Measurements from ENCODE around the gene GNPDA1. TPM values are rescaled to one million over a fixed set of nuclear protein-coding genes. Genes with fewer than 3 reads are reported as not detected.

GNPDA1 gene
- total and polyA plus RNA-seq, 2 of the 8 experiments (the other 6 are each of a cell fraction or from before 2014, with no cell fraction given): 33.0 to 94.3 TPM

DNA sequence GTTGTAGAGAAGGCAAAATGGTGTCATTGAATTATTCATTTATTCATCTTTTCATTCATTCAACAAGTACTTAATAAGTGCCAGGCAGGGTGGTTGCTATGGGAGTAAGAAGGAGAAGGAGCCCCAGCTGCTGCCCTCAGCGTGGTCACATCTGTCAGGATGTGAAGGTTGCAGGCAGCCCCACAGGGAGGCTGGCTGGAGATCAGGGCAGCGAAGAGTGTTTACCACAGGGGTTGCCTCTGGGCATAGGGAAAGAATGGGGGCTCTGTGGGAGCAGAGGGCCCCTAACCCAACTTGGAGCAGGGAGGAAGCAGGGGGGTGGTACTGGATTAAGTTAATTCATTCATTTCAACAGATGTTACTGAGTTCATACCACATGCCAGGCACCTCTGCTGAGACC lies 60.8 kb downstream of the GNPDA1 start (continued):
- TF ChIP-seq, protein P1, sequence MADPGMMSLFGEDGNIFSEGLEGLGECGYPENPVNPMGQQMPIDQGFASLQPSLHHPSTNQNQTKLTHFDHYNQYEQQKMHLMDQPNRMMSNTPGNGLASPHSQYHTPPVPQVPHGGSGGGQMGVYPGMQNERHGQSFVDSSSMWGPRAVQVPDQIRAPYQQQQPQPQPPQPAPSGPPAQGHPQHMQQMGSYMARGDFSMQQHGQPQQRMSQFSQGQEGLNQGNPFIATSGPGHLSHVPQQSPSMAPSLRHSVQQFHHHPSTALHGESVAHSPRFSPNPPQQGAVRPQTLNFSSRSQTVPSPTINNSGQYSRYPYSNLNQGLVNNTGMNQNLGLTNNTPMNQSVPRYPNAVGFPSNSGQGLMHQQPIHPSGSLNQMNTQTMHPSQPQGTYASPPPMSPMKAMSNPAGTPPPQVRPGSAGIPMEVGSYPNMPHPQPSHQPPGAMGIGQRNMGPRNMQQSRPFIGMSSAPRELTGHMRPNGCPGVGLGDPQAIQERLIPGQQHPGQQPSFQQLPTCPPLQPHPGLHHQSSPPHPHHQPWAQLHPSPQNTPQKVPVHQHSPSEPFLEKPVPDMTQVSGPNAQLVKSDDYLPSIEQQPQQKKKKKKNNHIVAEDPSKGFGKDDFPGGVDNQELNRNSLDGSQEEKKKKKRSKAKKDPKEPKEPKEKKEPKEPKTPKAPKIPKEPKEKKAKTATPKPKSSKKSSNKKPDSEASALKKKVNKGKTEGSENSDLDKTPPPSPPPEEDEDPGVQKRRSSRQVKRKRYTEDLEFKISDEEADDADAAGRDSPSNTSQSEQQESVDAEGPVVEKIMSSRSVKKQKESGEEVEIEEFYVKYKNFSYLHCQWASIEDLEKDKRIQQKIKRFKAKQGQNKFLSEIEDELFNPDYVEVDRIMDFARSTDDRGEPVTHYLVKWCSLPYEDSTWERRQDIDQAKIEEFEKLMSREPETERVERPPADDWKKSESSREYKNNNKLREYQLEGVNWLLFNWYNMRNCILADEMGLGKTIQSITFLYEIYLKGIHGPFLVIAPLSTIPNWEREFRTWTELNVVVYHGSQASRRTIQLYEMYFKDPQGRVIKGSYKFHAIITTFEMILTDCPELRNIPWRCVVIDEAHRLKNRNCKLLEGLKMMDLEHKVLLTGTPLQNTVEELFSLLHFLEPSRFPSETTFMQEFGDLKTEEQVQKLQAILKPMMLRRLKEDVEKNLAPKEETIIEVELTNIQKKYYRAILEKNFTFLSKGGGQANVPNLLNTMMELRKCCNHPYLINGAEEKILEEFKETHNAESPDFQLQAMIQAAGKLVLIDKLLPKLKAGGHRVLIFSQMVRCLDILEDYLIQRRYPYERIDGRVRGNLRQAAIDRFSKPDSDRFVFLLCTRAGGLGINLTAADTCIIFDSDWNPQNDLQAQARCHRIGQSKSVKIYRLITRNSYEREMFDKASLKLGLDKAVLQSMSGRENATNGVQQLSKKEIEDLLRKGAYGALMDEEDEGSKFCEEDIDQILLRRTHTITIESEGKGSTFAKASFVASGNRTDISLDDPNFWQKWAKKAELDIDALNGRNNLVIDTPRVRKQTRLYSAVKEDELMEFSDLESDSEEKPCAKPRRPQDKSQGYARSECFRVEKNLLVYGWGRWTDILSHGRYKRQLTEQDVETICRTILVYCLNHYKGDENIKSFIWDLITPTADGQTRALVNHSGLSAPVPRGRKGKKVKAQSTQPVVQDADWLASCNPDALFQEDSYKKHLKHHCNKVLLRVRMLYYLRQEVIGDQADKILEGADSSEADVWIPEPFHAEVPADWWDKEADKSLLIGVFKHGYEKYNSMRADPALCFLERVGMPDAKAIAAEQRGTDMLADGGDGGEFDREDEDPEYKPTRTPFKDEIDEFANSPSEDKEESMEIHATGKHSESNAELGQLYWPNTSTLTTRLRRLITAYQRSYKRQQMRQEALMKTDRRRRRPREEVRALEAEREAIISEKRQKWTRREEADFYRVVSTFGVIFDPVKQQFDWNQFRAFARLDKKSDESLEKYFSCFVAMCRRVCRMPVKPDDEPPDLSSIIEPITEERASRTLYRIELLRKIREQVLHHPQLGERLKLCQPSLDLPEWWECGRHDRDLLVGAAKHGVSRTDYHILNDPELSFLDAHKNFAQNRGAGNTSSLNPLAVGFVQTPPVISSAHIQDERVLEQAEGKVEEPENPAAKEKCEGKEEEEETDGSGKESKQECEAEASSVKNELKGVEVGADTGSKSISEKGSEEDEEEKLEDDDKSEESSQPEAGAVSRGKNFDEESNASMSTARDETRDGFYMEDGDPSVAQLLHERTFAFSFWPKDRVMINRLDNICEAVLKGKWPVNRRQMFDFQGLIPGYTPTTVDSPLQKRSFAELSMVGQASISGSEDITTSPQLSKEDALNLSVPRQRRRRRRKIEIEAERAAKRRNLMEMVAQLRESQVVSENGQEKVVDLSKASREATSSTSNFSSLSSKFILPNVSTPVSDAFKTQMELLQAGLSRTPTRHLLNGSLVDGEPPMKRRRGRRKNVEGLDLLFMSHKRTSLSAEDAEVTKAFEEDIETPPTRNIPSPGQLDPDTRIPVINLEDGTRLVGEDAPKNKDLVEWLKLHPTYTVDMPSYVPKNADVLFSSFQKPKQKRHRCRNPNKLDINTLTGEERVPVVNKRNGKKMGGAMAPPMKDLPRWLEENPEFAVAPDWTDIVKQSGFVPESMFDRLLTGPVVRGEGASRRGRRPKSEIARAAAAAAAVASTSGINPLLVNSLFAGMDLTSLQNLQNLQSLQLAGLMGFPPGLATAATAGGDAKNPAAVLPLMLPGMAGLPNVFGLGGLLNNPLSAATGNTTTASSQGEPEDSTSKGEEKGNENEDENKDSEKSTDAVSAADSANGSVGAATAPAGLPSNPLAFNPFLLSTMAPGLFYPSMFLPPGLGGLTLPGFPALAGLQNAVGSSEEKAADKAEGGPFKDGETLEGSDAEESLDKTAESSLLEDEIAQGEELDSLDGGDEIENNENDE (IDR thresholded peaks at IDR 0.05; ENCODE audit: insufficient replicate concordance, low read length): no peak
- TF ChIP-seq GABPA (IDR thresholded peaks at IDR 0.05; ENCODE audit: borderline replicate concordance, insufficient read depth, low read length): no peak
- TF ChIP-seq RXRA (IDR thresholded peaks at IDR 0.05; ENCODE audit: insufficient read depth, low read depth, low read length): no peak
- TF ChIP-seq, protein P2, sequence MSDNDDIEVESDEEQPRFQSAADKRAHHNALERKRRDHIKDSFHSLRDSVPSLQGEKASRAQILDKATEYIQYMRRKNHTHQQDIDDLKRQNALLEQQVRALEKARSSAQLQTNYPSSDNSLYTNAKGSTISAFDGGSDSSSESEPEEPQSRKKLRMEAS (IDR thresholded peaks at IDR 0.05): no peak
- no peak for TF ChIP-seq NANOG (IDR thresholded peaks at IDR 0.05; ENCODE audit: insufficient read depth, low read depth, low read length, poor library complexity, severe bottlenecking)
- TF ChIP-seq POLR2A (IDR thresholded peaks at IDR 0.05; ENCODE audit: control extremely low read depth in 1 of 2, low read depth in 2 of 2, low read length in 2 of 2): no peak
- no peak for TF ChIP-seq CHD2 (IDR thresholded peaks at IDR 0.05; ENCODE audit: low read length)
- no peak for TF ChIP-seq BCL11A (IDR thresholded peaks at IDR 0.05; ENCODE audit: low read depth in 2 of 2, low read length in 2 of 2)

Measured in H1 (cell line).